ENCODE measurements around the gene NR1D2.

Gene NR1D2

GRCh38 chr3:23942546-23942945, 2.5 kb upstream of the NR1D2 start:
- DNase-seq (ENCODE audit: low read depth, low spot score): no peak
- in situ Hi-C loops (cut with HindIII; ENCODE audit: low sequenced_read_pairs): no loop called here
- no peak overlapping the region for H3K4me3 ChIP-seq (ENCODE audit: low read depth, low read length)
- no peak for TF ChIP-seq CTCF (IDR thresholded peaks at IDR 0.05; ENCODE audit: low read depth, low read length)

- DNase-seq (ENCODE audit: low read depth, low spot score): no peak
- H3K4me3 ChIP-seq (ENCODE audit: low read depth, low read length): peak overlapping the region; percentile 72
- in situ Hi-C loops (cut with HindIII; ENCODE audit: low sequenced_read_pairs): no loop called here
- TF ChIP-seq CTCF (IDR thresholded peaks at IDR 0.05; ENCODE audit: low read depth, low read length): no peak
Observed at GRCh38 chr3:23944007-23944783, 891 bp upstream of the NR1D2 start.

- no peak for TF ChIP-seq CTCF (IDR thresholded peaks at IDR 0.05; ENCODE audit: low read depth, low read length)
- DNase-seq (ENCODE audit: low read depth, low spot score): no peak
- in situ Hi-C loops (cut with HindIII; ENCODE audit: low sequenced_read_pairs): no loop called here
- peak overlapping the region; percentile 72 for H3K4me3 ChIP-seq (ENCODE audit: low read depth, low read length)
Observed at GRCh38 chr3:23945663-23945912, 502 bp downstream of the NR1D2 start.

- in situ Hi-C loops (cut with HindIII; ENCODE audit: low sequenced_read_pairs): no loop called here
Observed at GRCh38 chr3:23945913-23946687, 1.0 kb downstream of the NR1D2 start.

GRCh38 chr3:23948761-23949160, 3.7 kb downstream of the NR1D2 start:
- no peak overlapping the region for H3K4me3 ChIP-seq (ENCODE audit: low read depth, low read length)
- in situ Hi-C loops (cut with HindIII; ENCODE audit: low sequenced_read_pairs): no loop called here
- no peak for TF ChIP-seq CTCF (IDR thresholded peaks at IDR 0.05; ENCODE audit: low read depth, low read length)
- DNase-seq (ENCODE audit: low read depth, low spot score): no peak

More at GRCh38 chr3:23945913-23946687, 1.0 kb downstream of the NR1D2 start:
- DNase-seq (ENCODE audit: low read depth, low spot score): peak; percentile 98
- no peak for TF ChIP-seq CTCF (IDR thresholded peaks at IDR 0.05; ENCODE audit: low read depth, low read length)
- H3K4me3 ChIP-seq (ENCODE audit: low read depth, low read length): peak overlapping the region; percentile 58

- in situ Hi-C loops (cut with HindIII; ENCODE audit: low sequenced_read_pairs): no loop called here
- H3K4me3 ChIP-seq (ENCODE audit: low read depth, low read length): no peak overlapping the region
- DNase-seq (ENCODE audit: low read depth, low spot score): peak; percentile 27
- TF ChIP-seq CTCF (IDR thresholded peaks at IDR 0.05; ENCODE audit: low read depth, low read length): no peak
Observed at GRCh38 chr3:23949784-23950183, 4.7 kb downstream of the NR1D2 start.
